DMS153 (cell line): ENCODE results near the gene C6orf163.

Source experiments
- DNase-seq: peaks from one replicate; lab custom pipeline; 2025; lab: John Stamatoyannopoulos, UW

Gene C6orf163

DNA sequence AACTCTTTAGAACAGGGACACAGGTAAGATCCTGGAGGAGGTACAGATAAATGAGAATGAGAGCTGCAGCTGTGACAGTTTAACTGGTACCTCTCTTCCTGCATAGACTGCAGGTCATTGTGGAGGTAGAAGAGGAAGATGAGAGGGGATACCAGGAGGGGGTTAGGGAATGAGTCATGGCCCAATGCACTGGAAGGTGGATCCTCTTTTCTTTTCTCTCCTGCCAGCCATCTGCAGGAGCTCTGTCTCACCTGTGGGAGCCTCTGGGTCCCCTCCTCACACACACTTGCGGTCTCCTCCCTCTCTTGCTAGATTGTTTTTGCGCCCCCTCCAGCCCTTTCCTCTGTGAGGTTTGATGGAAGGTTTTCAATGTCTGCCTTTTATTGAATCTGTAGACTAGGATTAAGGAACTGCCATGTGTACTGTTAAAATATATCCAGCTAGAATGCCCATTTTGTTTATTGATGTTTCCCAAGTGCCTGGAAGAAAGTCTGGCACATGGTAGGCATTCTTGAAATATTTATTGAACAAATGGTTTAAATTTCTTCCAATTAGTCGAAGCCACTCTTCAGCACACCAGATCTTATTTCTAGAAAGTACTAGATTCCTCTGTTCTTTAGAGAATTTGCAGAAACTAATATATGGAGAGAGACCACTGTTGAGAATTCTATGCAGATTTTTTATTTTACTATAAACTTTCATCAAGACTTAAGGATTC, 13.0 kb downstream of the C6orf163 start:
- DNase-seq: no peak

GRCh38 chr6:87364602-87365252, 20.1 kb downstream of the C6orf163 start:
- DNase-seq: no peak

- DNase-seq: no peak
Observed at GRCh38 chr6:87366072-87366827, 21.6 kb downstream of the C6orf163 start.

DNA sequence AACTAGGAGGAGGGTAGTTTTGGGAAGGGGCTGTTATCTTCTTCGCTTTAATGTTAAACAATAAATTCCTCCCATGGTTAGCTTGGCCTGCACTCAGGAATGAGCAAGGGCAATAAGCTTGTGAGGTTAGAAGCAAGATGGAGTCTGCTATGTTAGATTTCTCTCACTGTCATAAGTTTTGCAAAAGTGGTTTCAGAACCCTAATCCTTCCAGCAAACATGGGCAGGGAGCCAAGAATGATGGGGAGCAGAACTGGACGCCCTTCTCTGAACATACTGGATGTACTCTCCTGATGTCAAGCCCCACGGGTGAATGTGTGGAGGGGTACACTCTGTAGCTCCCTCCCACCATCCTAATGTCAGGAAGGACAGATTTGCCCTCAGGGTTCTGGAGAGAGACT, 22.3 kb downstream of the C6orf163 start:
- no peak for DNase-seq

DNA sequence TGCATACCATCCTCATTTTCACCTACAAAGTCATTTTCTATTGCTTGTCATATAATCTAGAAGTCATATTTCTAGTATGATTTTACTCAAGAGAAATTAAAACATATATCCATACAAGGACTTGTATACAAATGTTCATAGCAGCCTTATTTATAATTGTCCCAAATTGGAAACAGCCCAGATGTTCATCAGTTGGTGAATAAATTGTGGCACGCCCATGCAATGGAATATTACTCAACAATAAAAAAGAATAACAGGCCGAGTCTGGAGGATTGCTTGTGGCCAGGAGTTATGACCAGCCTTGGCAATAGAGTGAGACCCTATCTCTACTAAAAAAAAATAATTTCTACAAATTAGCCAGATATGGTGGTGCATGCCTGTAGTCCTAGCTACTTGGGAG, 28.8 kb downstream of the C6orf163 start:
- DNase-seq: no peak

DNA sequence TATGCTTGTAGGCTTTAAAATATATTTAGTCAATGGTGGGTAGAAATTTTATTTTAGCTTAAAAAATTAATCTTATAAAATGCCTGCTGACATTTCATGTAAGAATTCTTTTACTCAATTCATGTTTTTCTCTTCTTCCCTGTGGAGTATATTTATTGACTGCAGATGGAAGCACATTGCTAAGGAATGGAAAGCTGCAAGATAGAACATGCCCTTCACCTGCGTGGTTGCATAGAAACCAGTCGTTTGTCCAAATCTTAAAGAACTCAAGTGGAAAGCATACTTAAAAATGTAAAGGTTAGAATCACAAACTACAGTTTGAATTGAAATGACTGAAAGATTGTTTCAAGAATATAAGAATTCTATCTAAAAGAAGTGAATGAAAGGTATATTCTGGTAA, 30.7 kb downstream of the C6orf163 start:
- no peak for DNase-seq

DNA sequence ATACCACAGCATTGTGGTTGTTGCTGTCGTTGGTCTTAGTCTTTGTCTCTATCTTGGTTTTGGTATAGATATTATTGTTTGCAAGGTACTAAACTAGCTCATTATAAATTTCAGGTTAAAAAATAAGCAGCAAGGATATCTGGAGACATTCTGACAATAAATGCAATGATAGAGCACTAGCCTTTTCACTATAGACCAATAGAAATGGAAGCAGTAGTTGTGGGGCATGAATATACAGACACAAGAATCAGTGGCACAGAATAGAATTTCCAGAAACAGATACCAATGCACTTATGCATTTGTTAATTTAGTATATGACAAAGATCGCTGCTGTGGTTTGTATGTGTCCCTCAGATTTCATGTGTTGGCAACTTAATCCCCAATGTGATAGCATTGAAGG, 32.0 kb downstream of the C6orf163 start:
- no peak for DNase-seq

DNA sequence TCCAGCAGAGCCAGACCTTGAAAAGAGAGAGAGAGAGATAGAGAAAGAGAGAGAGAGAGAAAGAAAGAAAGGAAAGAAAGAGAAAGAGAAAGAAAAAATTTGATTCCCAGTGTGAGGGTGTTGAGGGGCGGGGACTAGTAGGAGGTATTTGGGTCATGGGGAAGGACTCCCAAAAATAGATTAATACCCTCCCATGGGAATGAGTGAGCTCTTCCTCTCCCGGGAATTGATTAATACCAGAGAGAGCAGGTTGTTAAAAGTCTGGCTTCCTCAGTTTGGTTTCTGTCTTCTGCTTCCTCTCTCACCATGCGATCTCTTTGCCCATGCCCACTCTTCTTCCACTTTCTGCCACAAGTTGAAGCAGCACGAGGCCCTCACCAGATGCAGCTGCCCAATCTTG, 34.3 kb downstream of the C6orf163 start:
- no peak for DNase-seq

- no peak for DNase-seq
Observed at GRCh38 chr6:87382861-87383260, 38.2 kb downstream of the C6orf163 start.

- no peak for DNase-seq
Observed at GRCh38 chr6:87384038-87384437, 39.4 kb downstream of the C6orf163 start.

DNA sequence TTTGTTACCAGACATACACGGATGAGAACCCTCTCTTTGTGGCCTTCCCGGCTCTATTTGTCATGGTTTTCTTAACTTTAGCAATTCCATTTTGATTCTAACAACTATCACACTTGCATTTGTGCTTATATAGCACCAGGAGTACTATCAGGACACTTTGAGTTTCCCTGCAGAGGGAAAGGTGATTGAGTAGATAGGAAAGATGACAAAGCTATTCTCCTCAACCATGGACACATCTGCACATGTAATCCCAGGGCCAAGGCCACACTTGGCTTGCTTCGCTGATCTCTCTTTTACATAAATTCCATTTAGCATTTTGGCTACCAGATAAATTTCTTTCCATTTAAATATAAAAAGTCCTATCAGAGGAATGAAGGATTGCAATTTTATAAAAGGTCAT, 39.8 kb downstream of the C6orf163 start:
- DNase-seq: no peak

- DNase-seq: peak; percentile 40
Observed at GRCh38 chr6:87391334-87391733, 46.7 kb downstream of the C6orf163 start.

DNA sequence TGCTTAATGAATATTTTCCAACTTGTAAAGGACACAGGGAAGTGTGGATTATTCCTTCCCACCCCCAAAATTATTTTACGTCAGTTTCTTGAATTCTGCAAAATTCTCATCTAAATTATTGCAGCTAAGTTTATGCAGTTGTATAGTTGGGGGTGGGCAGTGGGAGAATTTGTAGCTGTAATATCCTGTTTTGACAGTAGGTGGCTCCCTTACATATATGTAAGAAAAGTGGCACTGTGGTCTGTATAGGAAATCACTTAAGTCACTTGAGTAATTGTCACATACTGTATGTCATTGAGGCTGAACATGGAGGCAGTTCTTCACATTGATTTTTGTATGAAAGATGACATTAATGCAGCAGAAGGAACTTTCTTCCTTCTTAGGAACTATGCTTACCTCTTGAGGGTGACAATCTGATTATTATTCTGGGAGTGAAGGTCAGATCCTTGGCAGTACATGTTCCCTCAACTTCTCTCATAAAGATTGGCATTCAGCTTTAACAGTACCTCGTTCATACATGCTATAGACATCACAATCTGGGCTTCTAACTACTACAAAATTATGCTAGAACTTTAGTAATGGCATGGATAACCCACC, 48.5 kb downstream of the C6orf163 start:
- DNase-seq: peak; percentile 65

DNA sequence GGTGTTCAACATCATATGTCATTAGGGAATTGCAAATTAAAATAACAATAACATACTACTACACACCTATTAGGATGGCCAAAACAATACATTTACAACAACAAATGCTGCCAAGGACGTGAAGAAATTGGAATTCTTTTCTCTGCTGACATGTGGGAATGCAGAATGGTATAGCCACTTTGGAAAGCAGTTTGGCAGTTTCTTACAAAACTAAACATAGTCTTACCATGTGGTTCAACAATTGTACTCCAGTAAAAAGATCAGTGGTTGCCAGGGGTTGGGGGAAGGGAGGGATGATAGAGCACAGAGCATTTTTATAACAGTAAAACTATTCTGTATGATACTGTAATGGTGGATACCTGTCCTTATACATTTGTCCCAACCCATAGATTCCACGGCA, 50.8 kb downstream of the C6orf163 start:
- no peak for DNase-seq

- peak; percentile 71 for DNase-seq
Observed at GRCh38 chr6:87396595-87397392, 52.2 kb downstream of the C6orf163 start.

DNA sequence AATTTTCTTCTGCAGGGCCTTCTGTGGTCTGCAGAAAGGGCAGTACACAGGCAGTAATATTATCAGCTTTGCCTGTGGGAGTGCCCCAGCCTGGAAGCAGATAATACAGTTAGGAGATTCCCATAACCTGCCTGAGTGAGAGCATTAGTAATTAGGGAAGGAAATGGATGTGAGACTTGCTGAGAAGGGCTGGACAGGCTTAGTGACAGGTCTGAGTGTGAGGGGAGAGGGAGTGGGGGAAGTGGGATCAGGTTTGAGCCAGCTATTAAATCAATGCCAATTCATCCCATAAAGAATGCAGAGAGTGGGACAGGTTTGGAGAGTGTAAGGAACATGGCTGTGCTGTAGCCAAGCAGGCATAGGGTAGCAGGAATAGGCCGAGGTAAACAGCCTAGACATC, 53.0 kb downstream of the C6orf163 start:
- no peak for DNase-seq

DNA sequence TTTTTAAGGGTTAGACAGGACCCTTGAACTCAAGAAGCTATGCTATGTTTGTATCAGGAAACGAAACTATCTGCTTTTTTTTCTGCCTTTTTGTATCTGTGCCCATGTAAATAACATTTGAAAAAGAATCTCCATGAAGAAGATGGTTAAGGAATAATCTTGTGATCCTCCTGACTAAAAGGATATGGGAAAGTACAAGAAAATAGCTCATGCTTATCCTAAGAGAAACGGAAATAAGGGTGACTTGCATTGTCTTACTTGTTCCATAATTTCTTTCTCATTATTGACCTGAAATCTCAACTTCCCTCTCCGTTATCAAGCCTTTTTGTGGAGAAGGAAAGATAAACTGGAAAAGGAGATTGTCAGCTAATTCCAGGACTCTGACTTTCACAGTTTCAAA, 57.2 kb downstream of the C6orf163 start:
- no peak for DNase-seq

- DNase-seq: no peak
Observed at GRCh38 chr6:87407561-87407900, 62.9 kb downstream of the C6orf163 start.

- DNase-seq: peak; percentile 86
Observed at GRCh38 chr6:87407901-87408720, 63.5 kb downstream of the C6orf163 start, which contains the start of gene CFAP206. Gene CFAP206 (plus strand): TSS chr6:87407972. CDS start chr6:87409840, 1,868 bp downstream.

DNA sequence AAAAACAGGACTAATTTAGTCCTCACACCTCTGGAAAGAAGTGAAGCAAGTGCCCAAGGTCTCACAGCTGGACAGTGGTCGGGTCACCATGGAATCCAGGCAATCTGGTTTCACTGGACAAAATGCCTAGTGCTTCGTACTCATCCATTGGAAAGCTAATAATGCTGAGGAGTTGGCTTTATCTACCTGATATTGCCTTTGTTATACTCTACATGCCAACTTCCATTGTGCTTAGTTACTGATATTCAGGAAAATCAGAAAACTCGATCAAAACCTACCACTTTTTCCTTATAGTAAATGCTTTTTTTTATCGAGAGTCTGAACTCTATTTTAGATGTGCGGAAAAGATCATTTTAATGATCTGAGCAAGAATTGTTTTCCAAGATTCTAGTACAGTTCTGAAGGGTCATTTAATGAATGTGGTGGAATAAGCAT, 64.1 kb downstream of the C6orf163 start:
- no peak for DNase-seq
